Measurements from ENCODE around the gene KRTAP5-2. TPM values are rescaled to one million over a fixed set of nuclear protein-coding genes. Genes with fewer than 3 reads are reported as not detected.

KRTAP5-2 gene
- total RNA-seq, 1 donor from 2014 or later, result not detected

DNA sequence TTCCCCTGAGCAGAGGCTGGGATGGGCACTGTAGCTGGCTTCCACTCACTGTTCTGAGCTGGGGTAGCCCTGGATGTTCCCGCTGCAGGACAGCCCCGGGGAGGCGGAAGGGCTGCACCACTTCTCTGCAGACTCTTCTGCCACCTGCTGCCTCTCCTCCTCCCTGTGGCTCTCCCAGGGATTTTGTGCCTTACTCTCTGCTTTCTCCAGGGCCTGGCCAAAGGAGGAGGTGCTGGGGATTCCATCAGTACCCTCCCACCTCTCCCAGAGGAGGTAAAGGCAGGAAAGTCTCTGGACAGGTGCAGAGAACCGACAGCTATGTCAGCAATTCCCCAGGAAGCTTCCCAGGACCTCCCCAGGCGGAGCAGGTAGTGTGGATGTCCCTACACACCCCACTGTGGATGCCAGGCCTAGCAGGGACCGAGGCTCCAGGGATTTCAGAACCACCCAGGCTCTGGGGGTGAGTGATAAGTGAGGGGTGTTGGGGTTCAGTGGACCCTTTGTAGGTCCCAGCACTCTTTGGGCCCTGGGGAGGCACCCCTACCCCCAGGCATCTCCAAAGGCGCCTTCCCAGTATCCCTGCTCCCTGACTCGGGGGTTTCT is 37.3 kb downstream of the KRTAP5-2 start:
- no peak for DNase-seq (ENCODE audit: low spot score)
- peaks cover 8% of the 10 kb centered on the region for H3K27me3 Mint-ChIP-seq (ENCODE audit: unreplicated experiment)
- TF ChIP-seq, protein P1, sequence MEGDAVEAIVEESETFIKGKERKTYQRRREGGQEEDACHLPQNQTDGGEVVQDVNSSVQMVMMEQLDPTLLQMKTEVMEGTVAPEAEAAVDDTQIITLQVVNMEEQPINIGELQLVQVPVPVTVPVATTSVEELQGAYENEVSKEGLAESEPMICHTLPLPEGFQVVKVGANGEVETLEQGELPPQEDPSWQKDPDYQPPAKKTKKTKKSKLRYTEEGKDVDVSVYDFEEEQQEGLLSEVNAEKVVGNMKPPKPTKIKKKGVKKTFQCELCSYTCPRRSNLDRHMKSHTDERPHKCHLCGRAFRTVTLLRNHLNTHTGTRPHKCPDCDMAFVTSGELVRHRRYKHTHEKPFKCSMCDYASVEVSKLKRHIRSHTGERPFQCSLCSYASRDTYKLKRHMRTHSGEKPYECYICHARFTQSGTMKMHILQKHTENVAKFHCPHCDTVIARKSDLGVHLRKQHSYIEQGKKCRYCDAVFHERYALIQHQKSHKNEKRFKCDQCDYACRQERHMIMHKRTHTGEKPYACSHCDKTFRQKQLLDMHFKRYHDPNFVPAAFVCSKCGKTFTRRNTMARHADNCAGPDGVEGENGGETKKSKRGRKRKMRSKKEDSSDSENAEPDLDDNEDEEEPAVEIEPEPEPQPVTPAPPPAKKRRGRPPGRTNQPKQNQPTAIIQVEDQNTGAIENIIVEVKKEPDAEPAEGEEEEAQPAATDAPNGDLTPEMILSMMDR (IDR thresholded peaks at IDR 0.05; ENCODE audit: unreplicated experiment), result no peak
- no peaks in the 10 kb centered on the region for H3K36me3 Mint-ChIP-seq (ENCODE audit: low read depth, unreplicated experiment)
- no peak overlapping the region for H3K4me3 Mint-ChIP-seq (ENCODE audit: unreplicated experiment)
- H3K9me3 Mint-ChIP-seq (ENCODE audit: unreplicated experiment), result no peaks in the 10 kb centered on the region
- no peaks in the 10 kb centered on the region for H3K4me1 Mint-ChIP-seq (ENCODE audit: unreplicated experiment)
- H3K27ac Mint-ChIP-seq (ENCODE audit: unreplicated experiment), result no peak overlapping the region

DNA sequence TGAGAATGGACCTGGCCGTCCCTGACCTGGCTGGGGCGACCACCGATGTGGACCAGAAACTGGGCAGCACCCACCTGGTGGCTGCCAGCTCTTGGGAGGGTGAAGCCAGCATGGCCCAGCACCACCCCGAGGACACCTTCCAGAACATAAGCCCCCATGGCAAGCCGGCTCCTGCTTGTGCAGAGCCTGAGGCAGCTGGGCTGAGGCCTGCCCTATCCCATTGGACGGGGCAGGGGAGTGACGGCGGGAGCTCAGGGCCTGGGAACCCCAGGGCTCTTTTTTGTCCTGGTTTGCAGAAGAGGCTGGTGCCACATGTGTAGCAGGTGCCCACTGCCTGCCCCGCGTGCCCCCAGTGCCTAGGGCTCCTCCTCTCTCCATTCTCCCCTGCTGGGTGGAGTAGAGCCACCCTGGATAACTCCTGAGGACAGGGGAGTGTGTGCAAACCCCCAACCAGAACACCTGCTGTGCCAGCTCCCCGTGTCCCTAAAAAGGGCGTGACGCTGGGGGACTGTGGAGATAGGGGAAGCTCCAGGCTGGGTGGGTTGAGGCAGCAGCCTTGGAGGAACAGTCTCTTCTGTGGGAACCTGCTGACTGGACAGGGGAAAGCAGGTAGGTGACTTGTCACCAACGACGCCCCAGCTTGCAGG is 38.0 kb downstream of the KRTAP5-2 start:
- no peaks in the 10 kb centered on the region for H3K4me1 Mint-ChIP-seq (ENCODE audit: unreplicated experiment)
- TF ChIP-seq, protein P1 (IDR thresholded peaks at IDR 0.05; ENCODE audit: unreplicated experiment), result no peak
- H3K4me3 Mint-ChIP-seq (ENCODE audit: unreplicated experiment), result no peak overlapping the region
- no peak for DNase-seq (ENCODE audit: low spot score)
- H3K27ac Mint-ChIP-seq (ENCODE audit: unreplicated experiment), result no peak overlapping the region
- no peaks in the 10 kb centered on the region for H3K9me3 Mint-ChIP-seq (ENCODE audit: unreplicated experiment)
- H3K36me3 Mint-ChIP-seq (ENCODE audit: low read depth, unreplicated experiment), result no peaks in the 10 kb centered on the region
- peaks cover 9% of the 10 kb centered on the region for H3K27me3 Mint-ChIP-seq (ENCODE audit: unreplicated experiment)

DNA sequence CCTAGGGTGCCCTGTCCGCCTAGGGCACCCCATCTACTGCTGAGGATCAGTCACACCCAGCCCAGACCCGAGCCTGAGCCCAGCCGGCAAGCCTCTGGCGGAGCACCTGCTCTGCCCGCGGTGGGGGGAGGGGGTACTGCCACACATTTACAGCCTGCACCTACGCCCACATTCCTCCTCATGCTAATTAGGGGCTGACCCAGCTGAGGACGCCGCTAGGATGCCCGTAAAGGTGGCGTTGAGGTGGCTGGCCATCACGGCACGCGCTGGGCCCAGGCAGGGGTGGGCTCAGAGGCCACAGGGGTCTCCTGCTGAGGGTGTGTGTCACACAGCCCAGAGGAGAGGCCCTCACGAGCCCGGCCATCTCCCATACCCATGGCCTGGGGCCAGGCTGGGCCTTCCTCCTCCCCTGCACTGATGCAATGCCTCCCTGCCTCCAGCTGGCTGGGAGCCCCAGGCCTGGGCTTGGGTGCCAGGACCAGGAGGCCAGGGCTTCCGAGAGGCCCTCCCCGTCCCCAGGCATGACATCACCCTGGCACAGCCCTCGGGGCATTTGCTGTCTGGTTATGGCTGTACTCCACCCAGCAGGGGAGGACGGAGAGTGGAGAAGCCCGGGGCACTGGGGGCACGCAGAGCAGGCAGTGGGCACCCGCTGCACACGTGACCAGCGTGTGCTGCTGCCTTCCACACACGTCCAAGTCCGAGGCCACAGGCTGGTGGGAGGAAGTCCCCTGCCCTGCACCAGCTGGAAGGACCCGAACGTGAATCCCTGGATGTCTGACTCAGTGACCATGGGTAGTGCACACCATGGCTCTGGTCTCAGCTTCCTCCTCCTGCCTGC is 38.8 kb downstream of the KRTAP5-2 start:
- H3K27ac Mint-ChIP-seq (ENCODE audit: unreplicated experiment), result no peak overlapping the region
- no peaks in the 10 kb centered on the region for H3K4me1 Mint-ChIP-seq (ENCODE audit: unreplicated experiment)
- no peak for DNase-seq (ENCODE audit: low spot score)
- TF ChIP-seq, protein P1 (IDR thresholded peaks at IDR 0.05; ENCODE audit: unreplicated experiment), result no peak
- H3K27me3 Mint-ChIP-seq (ENCODE audit: unreplicated experiment), result peaks cover 9% of the 10 kb centered on the region
- no peaks in the 10 kb centered on the region for H3K36me3 Mint-ChIP-seq (ENCODE audit: low read depth, unreplicated experiment)
- no peak overlapping the region for H3K4me3 Mint-ChIP-seq (ENCODE audit: unreplicated experiment)
- H3K9me3 Mint-ChIP-seq (ENCODE audit: unreplicated experiment), result no peaks in the 10 kb centered on the region

DNA sequence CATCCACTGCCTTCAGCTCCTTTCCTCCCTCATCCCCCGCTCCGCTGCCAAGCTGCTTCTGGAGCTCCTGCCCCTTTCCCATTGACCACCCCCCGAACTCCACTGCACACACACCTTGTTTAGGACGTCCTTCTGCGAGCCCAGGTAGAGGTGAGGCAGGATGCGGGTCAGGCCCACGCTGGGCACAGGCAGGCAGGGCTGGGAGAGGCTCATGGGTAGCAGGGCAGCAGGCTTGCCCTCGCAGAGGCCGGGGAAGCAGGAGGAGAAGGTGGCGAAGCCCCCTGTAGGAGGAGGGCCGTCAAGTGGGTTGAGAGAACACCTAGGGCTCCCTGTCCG is 39.4 kb downstream of the KRTAP5-2 start:
- Mint-ChIP-seq H3K27ac (ENCODE audit: unreplicated experiment) (no peak overlapping the region), H3K4me3 (ENCODE audit: unreplicated experiment) (no peak overlapping the region), H3K4me1 (ENCODE audit: unreplicated experiment) (no peaks in the 10 kb centered on the region), H3K36me3 (ENCODE audit: low read depth, unreplicated experiment) (no peaks in the 10 kb centered on the region), H3K27me3 (ENCODE audit: unreplicated experiment) (peaks cover 9% of the 10 kb centered on the region), H3K9me3 (ENCODE audit: unreplicated experiment) (no peaks in the 10 kb centered on the region)
- TF ChIP-seq, protein P1 (IDR thresholded peaks at IDR 0.05; ENCODE audit: unreplicated experiment), result no peak
- no peak for DNase-seq (ENCODE audit: low spot score)
